Ishikawa (cell line): ENCODE results near the gene ADAP1.

Experiments used
- CEBPB ChIP-seq: IDR thresholded peaks from 2 replicates; pipeline ENCODE4 v1.6.1; 2012
- CREB1 ChIP-seq: IDR thresholded peaks from 2 replicates; pipeline ENCODE4 v1.6.1; 2012; ENCODE audit warnings: low read depth
- EGR1 ChIP-seq: IDR thresholded peaks from 2 replicates; pipeline ENCODE4 v1.6.1; 2012
- EP300 ChIP-seq: IDR thresholded peaks from 2 replicates; pipeline ENCODE4 v1.6.1; 2012; ENCODE audit warnings: borderline replicate concordance
- FOXM1 ChIP-seq: IDR thresholded peaks from 2 replicates; pipeline ENCODE4 v1.6.1; 2012; ENCODE audit warnings: low read depth, borderline replicate concordance
- MAX ChIP-seq: IDR thresholded peaks from 2 replicates; pipeline ENCODE4 v1.6.1; 2012
- NFIC ChIP-seq: IDR thresholded peaks from 2 replicates; pipeline ENCODE4 v1.6.1; 2012
- RAD21 ChIP-seq: IDR thresholded peaks from 2 replicates; pipeline ENCODE4 v1.6.1; 2012; ENCODE audit warnings: low read depth
- REST ChIP-seq: IDR thresholded peaks from 2 replicates; pipeline ENCODE4 v1.6.1; 2012; ENCODE audit warnings: low read depth, mild to moderate bottlenecking
- TAF1 ChIP-seq: IDR thresholded peaks from 2 replicates; pipeline ENCODE4 v1.6.1; 2012; ENCODE audit warnings: low read depth, mild to moderate bottlenecking
- TCF12 ChIP-seq: IDR thresholded peaks from 2 replicates; pipeline ENCODE4 v1.6.1; 2012; ENCODE audit warnings: low read depth
- TEAD4 ChIP-seq: IDR thresholded peaks from 2 replicates; pipeline ENCODE4 v1.6.1; 2012
- USF1 ChIP-seq: IDR thresholded peaks from 2 replicates; pipeline ENCODE4 v1.6.1; 2012
- YY1 ChIP-seq: IDR thresholded peaks from 2 replicates; pipeline ENCODE4 v1.6.1; 2012; ENCODE audit warnings: low read depth
- ZBTB7A ChIP-seq: IDR thresholded peaks from 2 replicates; pipeline ENCODE4 v1.6.1; 2012; ENCODE audit warnings: low read depth

The ADAP1 gene

GRCh38 chr7:855686-856369 is 98.7 kb downstream of the ADAP1 start:
- no peak for TF ChIP-seq TEAD4
- no peak for TF ChIP-seq EGR1
- TF ChIP-seq EP300, result no peak
- TF ChIP-seq MAX, result no peak
- no peak for TF ChIP-seq ZBTB7A
- no peak for TF ChIP-seq REST
- TF ChIP-seq YY1, result no peak
- TF ChIP-seq TCF12, result no peak
- TF ChIP-seq NFIC, result no peak
- no peak for TF ChIP-seq FOXM1
- no peak for TF ChIP-seq CEBPB
- no peak for TF ChIP-seq USF1
- no peak for TF ChIP-seq CREB1
- no peak for TF ChIP-seq RAD21

- TF ChIP-seq USF1 (no peak), FOXM1 (no peak), ZBTB7A (no peak), CEBPB (no peak), EP300 (no peak), NFIC (no peak), MAX (no peak), TEAD4 (no peak), TAF1 (no peak), CREB1 (no peak), REST (no peak), TCF12 (no peak)
Observed at GRCh38 chr7:854118-854775, 100.2 kb downstream of the ADAP1 start.

GRCh38 chr7:853366-854117 is 100.9 kb downstream of the ADAP1 start:
- TF ChIP-seq FOXM1, result no peak
- TF ChIP-seq YY1, result no peak
- no peak for TF ChIP-seq EP300
- no peak for TF ChIP-seq TAF1
- no peak for TF ChIP-seq EGR1
- TF ChIP-seq CEBPB, result no peak
- no peak for TF ChIP-seq USF1
- TF ChIP-seq NFIC, result no peak
- no peak for TF ChIP-seq REST
- TF ChIP-seq MAX, result no peak
- TF ChIP-seq TCF12, result no peak
- no peak for TF ChIP-seq CREB1
- no peak for TF ChIP-seq RAD21
